Endothelial cell of umbilical vein (primary cell): ENCODE data around the gene HOXC9. TPM values are rescaled to one million over a fixed set of nuclear protein-coding genes. Genes with fewer than 3 reads are reported as not detected.

Source experiments
- BruUV-seq: library from RNA; stranded (reverse); fragments of 400-500 nt; replicated peaks from 2 replicates; lab custom pipeline; 2021; lab: Mats Ljungman, UMichigan
- CTCF ChIA-PET: fragments of 300-600, 350-600 bp; sonication (Branson Sonifier 250); formaldehyde crosslinking; loops from one replicate; lab custom pipeline; 2021; ENCODE audit warnings: antibody characterized with exemption, inconsistent platforms; lab: Charles Lee
- POLR2A ChIA-PET: fragments of 300-600, 350-600 bp; sonication (Branson Sonifier 250); formaldehyde crosslinking; loops from one replicate; lab custom pipeline; 2021; ENCODE audit warnings: antibody characterized with exemption, inconsistent platforms; lab: Charles Lee
- DNase-seq: peaks from one replicate; pipeline ENCODE4 v3.0.0-alpha.2; 2011; ENCODE audit warnings: low read depth, low spot score
- FAIRE-seq: peaks from 2 replicates; lab custom pipeline; 2011; peaks lifted over from hg19 to GRCh38; lab: Jason Lieb, UNC
- H2AFZ ChIP-seq: 2 replicates; pipeline ENCODE4 v1.6.0; 2012; ENCODE audit warnings: low read depth, low read length, control low read depth, inconsistent platforms
- H3K27ac ChIP-seq: 2 replicates; pipeline ENCODE4 v1.5.1; 2011; ENCODE audit warnings: low read depth, mild to moderate bottlenecking, control low read depth, low read length, moderate library complexity; ENCODE audit not compliant: insufficient read depth
- H3K27me3 ChIP-seq, 2 experiments: 2 replicates each; pipeline versions ENCODE4 v1.6.0 to v1.6.1; 2011; ENCODE audit warnings: low read length in 2 of 2, mixed read lengths in 1 of 2; ENCODE audit not compliant: control insufficient read depth in 2 of 2, insufficient read depth in 2 of 2
- H3K36me3 ChIP-seq, 2 experiments: 2 replicates in 1 of 2; 3 replicates in 1 of 2; pipeline ENCODE4 v1.5.1; 2011; ENCODE audit warnings: low read length in 2 of 2, mild to moderate bottlenecking in 1 of 2, moderate library complexity in 1 of 2; ENCODE audit not compliant: control insufficient read depth in 2 of 2, insufficient read depth in 2 of 2; ENCODE audit errors: extremely low read depth in 1 of 2
- H3K4me1 ChIP-seq: 3 replicates; pipeline ENCODE4 v1.5.1; 2011; ENCODE audit warnings: mild to moderate bottlenecking, low read length; ENCODE audit not compliant: control insufficient read depth, insufficient read depth; ENCODE audit errors: extremely low read depth
- H3K4me2 ChIP-seq: 2 replicates; pipeline ENCODE4 v1.6.1; 2011; ENCODE audit warnings: low read length, control low read depth, mixed read lengths; ENCODE audit not compliant: insufficient read depth
- H3K4me3 ChIP-seq, 3 experiments: fragments of 200-600 bp in 1 of 3; sonication (generic), shearing (Covaris generic) in 1 of 3; replicated peaks in 1 of 3; 2 replicates each; pipeline ENCODE4 v1.5.1; 2011 to 2016; ENCODE audit warnings: control low read depth in 3 of 3, low read length in 3 of 3, mild to moderate bottlenecking in 2 of 3, inconsistent platforms in 1 of 3, low read depth in 1 of 3, moderate library complexity in 1 of 3; ENCODE audit not compliant: insufficient read depth in 1 of 3
- H3K79me2 ChIP-seq: 2 replicates; pipeline ENCODE4 v1.6.0; 2012; ENCODE audit warnings: low read length, inconsistent platforms; ENCODE audit not compliant: control insufficient read depth, insufficient read depth
- H3K9ac ChIP-seq: replicated peaks from 2 replicates; pipeline ENCODE3; 2011; ENCODE audit warnings: low read length, control low read depth; ENCODE audit not compliant: insufficient read depth; ENCODE audit errors: extremely low read depth
- H3K9me1 ChIP-seq: replicated peaks from 3 replicates; pipeline ENCODE4 v1.6.0; 2011; ENCODE audit warnings: mild to moderate bottlenecking, low read length; ENCODE audit not compliant: control insufficient read depth, insufficient read depth; ENCODE audit errors: extremely low read depth
- H3K9me3 ChIP-seq: replicated peaks from 2 replicates; pipeline ENCODE4 v1.5.1; 2012; ENCODE audit warnings: low read length, inconsistent platforms; ENCODE audit not compliant: control insufficient read depth, insufficient read depth
- H4K20me1 ChIP-seq: replicated peaks from 2 replicates; pipeline ENCODE3; 2011; ENCODE audit warnings: mild to moderate bottlenecking, low read length; ENCODE audit not compliant: control insufficient read depth, insufficient read depth; ENCODE audit errors: extremely low read depth
- EZH2 ChIP-seq: IDR thresholded peaks from 2 replicates; pipeline ENCODE4 v1.6.1; 2012; ENCODE audit warnings: borderline replicate concordance, low read depth, mild to moderate bottlenecking, moderate library complexity, low read length, inconsistent platforms; ENCODE audit not compliant: severe bottlenecking
- FOS ChIP-seq: IDR thresholded peaks from 2 replicates; pipeline ENCODE4 v1.6.1; 2011; ENCODE audit warnings: mild to moderate bottlenecking, low read length, moderate library complexity, borderline replicate concordance; ENCODE audit not compliant: insufficient read depth
- MAX ChIP-seq: IDR thresholded peaks from 2 replicates; pipeline ENCODE4 v1.6.1; 2011; ENCODE audit not compliant: insufficient read depth, insufficient read length
- MYC ChIP-seq: IDR thresholded peaks from one replicate; pipeline ENCODE4 v1.6.1; 2011; ENCODE audit warnings: mild to moderate bottlenecking, low read depth, low read length
- POLR2A ChIP-seq: IDR thresholded peaks from 2 replicates; pipeline ENCODE4 v1.6.1; 2012; ENCODE audit warnings: low read depth, mild to moderate bottlenecking, control low read depth, low read length
- dilution Hi-C: fragments of 300-500 bp; cut with MboI; formaldehyde crosslinking; loops from one replicate; pipeline ENCODE4 v1.15.0; 2019; ENCODE audit warnings: low sequenced_read_pairs; ENCODE audit not compliant: extremely low pct_ligation_motif_present
- intact Hi-C: fragments of 100-400 bp; cut with micrococcal nuclease; formaldehyde crosslinking; loops from one replicate; pipeline ENCODE4 v1.10.0; 2022
- polyA plus RNA-seq, 4 experiments: library from polyadenylated mRNA; depleted of rRNA in 3 of 4; stranded (reverse) in 3 of 4; unstranded in 1 of 4; fragments of >200 nt; gene quantifications; 2 replicates each; pipeline versions ENCODE4 v1.2.1 to v1.2.3, GENCODE V29; 2011 to 2012; ENCODE audit warnings: missing spikeins in 1 of 4
- total RNA-seq: library from RNA; stranded (reverse); gene quantifications from 2 replicates; pipeline ENCODE4 v1.2.3, GENCODE V29; 2021

Gene HOXC9
- total and polyA plus RNA-seq, 2 donors (not counting 3 experiments of a cell fraction or from before 2014, with no cell fraction given), result 0.40 to 0.58 TPM

- Histone ChIP-seq H3K79me2 (no peaks in the 10 kb centered on the region), H3K9me1 (no peaks in the 10 kb centered on the region), H3K4me3 (no peak overlapping the region), H3K36me3 (no peaks in the 10 kb centered on the region), H3K4me2 (no peak overlapping the region), H2AFZ (no peak overlapping the region), H3K27ac (no peak overlapping the region), H4K20me1 (no peaks in the 10 kb centered on the region), H3K9me3 (no peaks in the 10 kb centered on the region), H3K27me3 (peaks cover 80 to 91% of the 10 kb centered on the region in 2 experiments), H3K4me1 (peaks cover 3% of the 10 kb centered on the region), H3K9ac (no peak overlapping the region)
- BruUV-seq, result no TSS peak
- intact Hi-C loops, result no loop called here
- dilution Hi-C loops, result no loop called here
- CTCF ChIA-PET, result interaction anchor here (1.1 to 17.0 kb wide), 5 partner anchors 9 to 258 kb away, joined by 3 to 616 read pairs (median 5); partner anchors contain the start of genes HOXC9 and SMUG1
- TF ChIP-seq EZH2 (peak; percentile 62), MAX (no peak), MYC (no peak), POLR2A (no peak)
- POLR2A ChIA-PET, result no interaction called here
- DNase-seq, result no peak
- FAIRE-seq, result no peak
These were observed 15.3 kb downstream of the HOXC9 start for GRCh38 chr12:54015018-54015931.

GRCh38 chr12:54016051-54016450, 16.1 kb downstream of the HOXC9 start:
- Histone ChIP-seq H3K36me3 (no peaks in the 10 kb centered on the region), H4K20me1 (no peaks in the 10 kb centered on the region), H3K79me2 (no peaks in the 10 kb centered on the region), H3K9me1 (no peaks in the 10 kb centered on the region), H3K9me3 (no peaks in the 10 kb centered on the region), H3K27me3 (peaks cover 81 to 91% of the 10 kb centered on the region in 2 experiments), H3K27ac (no peak overlapping the region), H3K4me3 (no peak overlapping the region), H3K9ac (no peak overlapping the region), H3K4me1 (peaks cover 3% of the 10 kb centered on the region), H2AFZ (no peak overlapping the region), H3K4me2 (no peak overlapping the region)
- ChIA-PET CTCF (interaction anchor here (0.6 to 17.0 kb wide), 5 partner anchors 10 to 192 kb away, joined by 5 to 616 read pairs (median 10); partner anchors contain the start of genes HOXC10 and SMUG1), POLR2A (no interaction called here)
- DNase-seq (no peak), FAIRE-seq (no peak)
- dilution Hi-C loops, result no loop called here
- intact Hi-C loops, result no loop called here
- no peak for TF ChIP-seq FOS
- BruUV-seq, result no TSS peak
